Stimulated activated CD8-positive, alpha-beta memory T cell treated with anti-CD3 and anti-CD28 coated beads, Interleukin-7, amount 100 ng/mL, for 1 hour (primary cell): ENCODE measurements around the gene RIMS4.

Experiments
- DNase-seq, 2 donors: peaks; one replicate each; pipeline ENCODE4 v3.0.0-alpha.2; 2020; ENCODE audit warnings: low read depth in 2 of 2

Gene RIMS4

GRCh38 chr20:44810391-44811149 lies at the start of gene RIMS4:
Gene RIMS4 (minus strand): TSS chr20:44810546. CDS start chr20:44810271, 275 bp downstream.
- DNase-seq: no peak

DNA sequence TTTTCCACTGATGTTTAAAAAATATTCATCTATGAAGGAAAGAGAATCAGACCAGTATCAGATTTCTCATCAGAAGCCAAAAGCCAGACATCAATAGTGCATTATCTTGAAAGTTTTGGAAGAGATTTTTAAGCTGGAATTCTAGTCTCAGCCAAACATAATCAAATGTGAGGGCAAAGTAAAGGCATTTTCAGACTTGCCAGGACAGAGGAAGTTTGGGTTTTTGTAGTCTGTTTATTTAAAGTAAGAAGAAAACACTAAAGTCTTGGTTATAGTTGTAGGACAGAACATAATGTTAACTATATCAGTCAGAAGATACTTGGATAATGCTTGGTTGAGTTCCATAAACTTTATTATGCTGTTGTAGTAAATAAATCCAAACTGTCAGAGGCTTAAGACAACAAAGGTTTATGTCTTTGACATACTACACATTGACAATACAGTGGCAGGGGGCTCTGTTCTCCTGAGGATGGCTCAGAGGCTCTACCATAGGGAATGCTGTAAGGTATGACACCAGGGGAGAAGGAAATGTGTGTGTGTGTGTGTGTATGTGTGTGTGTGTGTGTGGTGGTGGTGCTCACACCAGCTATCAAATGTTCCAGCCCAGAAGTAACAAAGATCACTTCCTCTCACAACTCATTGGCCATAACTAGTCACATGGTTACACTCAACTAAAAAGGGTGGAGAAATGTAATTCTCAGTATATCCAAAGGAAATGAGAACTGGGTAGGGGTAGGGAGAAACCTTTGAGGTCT lies 48.4 kb upstream of the RIMS4 start:
- DNase-seq: no peak

DNA sequence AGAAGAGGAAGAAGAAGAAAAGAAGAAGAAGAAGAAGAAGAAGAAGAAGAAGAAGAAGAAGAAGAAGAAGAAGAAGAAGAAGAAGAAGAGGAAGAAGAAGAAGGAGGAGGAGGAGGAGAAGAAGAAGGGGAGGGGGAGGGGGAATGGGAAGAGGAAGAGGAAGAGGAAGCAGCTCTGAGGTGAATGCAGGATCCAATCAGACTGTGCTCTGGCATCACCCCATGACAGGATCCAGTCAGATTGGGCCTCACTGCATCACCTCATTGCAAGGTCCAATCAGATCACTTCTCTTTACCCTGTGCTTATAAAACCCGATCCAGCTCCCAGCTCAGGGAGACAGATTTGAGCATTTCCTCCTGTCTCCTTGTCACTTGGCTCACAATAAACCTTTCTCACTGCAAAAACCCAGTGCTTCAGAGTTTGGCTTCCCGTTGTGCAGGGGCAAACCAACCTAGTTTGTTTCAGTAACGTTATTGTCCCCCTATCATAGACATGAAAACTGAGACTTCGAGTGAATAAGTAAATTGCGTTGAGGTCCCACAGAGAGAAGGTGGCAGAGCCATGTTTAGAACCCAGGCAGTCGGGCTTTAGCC lies 46.6 kb upstream of the RIMS4 start:
- no peak for DNase-seq

DNA sequence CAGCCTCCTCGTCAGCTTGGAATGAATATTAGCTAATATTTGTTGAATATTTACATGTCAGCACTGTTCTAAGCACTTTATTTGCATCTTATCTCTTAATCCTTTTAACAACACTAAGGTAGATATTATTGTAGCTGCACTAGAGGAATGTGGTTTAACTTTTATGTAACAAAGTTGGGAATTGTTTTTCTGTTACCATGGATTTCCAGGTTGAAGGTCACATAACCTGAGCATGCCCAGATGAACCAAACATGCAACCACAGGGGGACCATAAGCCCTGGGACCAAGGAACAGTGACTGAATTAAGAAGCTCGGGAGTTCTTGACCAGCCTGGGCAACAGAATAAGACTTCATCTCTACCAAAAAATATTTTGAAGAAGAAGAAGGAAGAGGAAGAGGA lies 46.1 kb upstream of the RIMS4 start:
- DNase-seq: no peak

DNA sequence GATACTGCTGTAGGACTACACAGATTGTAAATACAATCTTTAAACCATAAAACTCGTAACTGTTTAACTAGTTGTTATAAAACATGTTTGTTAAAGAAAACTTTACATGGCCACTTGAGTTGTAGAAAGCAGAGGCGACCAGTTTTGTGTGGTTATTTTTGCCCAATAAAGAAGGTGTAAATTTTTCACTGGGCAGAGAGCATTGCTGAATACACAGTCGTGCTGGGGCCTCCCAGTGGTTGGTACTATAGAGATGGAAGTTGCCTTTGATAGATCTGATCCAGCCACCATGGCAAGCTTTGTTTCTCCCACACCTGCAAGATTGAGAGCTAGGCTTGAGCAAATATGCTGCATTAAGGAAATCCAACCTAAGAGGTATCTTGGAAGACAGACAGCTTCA lies 41.2 kb upstream of the RIMS4 start:
- DNase-seq: no peak

DNA sequence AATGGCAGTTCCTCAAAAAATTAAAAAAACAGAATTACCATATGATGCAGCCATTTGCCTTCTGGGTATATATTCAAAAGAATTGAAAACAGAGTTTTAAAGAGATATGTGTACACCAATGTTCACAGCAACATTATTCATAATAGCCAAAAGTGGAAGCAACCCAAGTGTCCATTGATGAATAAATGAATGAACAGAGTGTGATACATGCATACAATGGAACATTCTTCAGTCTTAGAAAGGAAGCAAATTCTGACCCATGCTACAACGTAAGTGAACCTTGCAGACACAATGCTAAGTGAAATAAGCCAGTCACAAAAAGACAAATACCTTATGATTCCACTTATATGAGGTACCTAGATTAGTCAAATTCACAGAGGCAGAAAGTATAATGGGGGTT lies 40.5 kb upstream of the RIMS4 start:
- no peak for DNase-seq

DNA sequence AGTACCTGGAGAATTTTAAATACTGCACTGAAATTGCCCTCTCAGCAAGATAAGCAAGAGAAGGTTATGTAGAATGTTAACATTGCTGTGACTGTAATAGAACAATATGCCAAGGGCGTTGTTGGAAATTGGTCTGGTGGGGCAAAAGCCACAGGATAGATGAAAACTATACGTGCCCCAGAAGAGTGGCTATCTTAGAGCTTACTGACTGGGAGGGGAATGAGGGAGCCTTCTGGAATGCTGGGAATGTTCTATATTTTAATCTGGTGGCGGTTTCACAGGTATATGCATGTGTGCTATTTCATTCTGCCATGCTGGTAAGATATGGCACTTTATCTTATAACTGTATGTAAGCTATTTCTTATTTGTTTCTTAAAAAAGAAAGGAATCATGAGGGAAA lies 39.9 kb upstream of the RIMS4 start:
- no peak for DNase-seq

GRCh38 chr20:44849703-44850102 lies 39.4 kb upstream of the RIMS4 start:
- no peak for DNase-seq

GRCh38 chr20:44848254-44849015 lies 38.1 kb upstream of the RIMS4 start:
- no peak for DNase-seq

GRCh38 chr20:44843876-44844275 lies 33.5 kb upstream of the RIMS4 start:
- DNase-seq: no peak

GRCh38 chr20:44841955-44842354 lies 31.6 kb upstream of the RIMS4 start:
- DNase-seq: no peak

GRCh38 chr20:44840826-44841225 lies 30.5 kb upstream of the RIMS4 start:
- no peak for DNase-seq

GRCh38 chr20:44839481-44839880 lies 29.1 kb upstream of the RIMS4 start:
- DNase-seq: no peak

- DNase-seq: no peak
Observed at GRCh38 chr20:44838521-44838920, 28.2 kb upstream of the RIMS4 start.

DNA sequence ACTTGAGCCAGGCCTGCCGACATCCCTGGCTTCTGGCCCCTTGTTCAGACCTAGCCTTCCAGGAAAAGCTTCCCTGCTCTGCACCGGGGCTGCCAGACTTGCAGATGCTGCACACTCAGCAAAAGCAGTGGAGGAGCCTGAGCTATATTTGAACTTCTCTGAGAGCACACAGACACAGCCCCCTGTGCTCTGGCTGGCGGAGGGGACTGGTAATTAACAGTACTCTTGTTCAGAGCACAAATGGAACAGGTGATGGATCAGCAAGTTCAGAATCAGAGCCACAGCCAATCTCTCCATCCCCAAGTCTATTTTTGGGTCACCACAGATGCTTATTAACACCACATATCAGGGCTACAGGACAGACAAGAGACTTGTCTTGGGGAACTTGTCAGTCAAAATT lies 27.6 kb upstream of the RIMS4 start:
- DNase-seq: no peak

GRCh38 chr20:44836601-44837120 lies 26.3 kb upstream of the RIMS4 start:
- no peak for DNase-seq

- DNase-seq: no peak
Observed at GRCh38 chr20:44835661-44836221, 25.4 kb upstream of the RIMS4 start.

DNA sequence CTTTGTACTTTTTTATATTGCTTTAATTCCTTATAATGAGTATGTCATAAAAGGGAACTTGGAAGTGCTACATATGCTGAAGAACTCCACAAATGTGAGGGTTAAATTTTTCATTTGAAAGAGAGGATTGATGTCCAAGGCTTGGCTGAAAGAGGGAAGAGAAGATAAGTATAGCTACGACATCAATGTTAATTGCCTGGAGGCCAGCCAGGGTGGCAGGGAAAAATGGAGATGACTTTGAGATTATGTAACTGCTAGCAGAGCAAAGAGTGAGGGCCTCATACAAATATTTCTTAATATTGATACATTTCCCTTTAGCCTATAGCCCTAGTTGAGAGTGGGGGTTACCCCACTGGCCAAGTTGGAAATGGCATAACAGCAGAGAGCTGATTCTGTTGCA lies 24.8 kb upstream of the RIMS4 start:
- no peak for DNase-seq

- DNase-seq: no peak
Observed at GRCh38 chr20:44834693-44835092, 24.3 kb upstream of the RIMS4 start.

- no peak for DNase-seq
Observed at GRCh38 chr20:44833437-44833836, 23.1 kb upstream of the RIMS4 start.

- DNase-seq: no peak
Observed at GRCh38 chr20:44832724-44833123, 22.4 kb upstream of the RIMS4 start.

GRCh38 chr20:44830995-44831394 lies 20.6 kb upstream of the RIMS4 start:
- no peak for DNase-seq
